Astrocyte of the cerebellum (primary cell): Measurements from ENCODE around the gene NBEAL2.
A peak's percentile ranks its signal among the peaks of the same experiment; 100 is the strongest.

Experiments used
- DNase-seq: peaks from one replicate; pipeline ENCODE4 v3.0.0-alpha.2; 2011; ENCODE audit warnings: low read depth
- H3K4me3 ChIP-seq: 2 replicates; pipeline ENCODE4 v1.5.1; 2011; ENCODE audit warnings: mild to moderate bottlenecking, low read depth, low read length, moderate library complexity
- in situ Hi-C: cut with HindIII; loops from 2 replicates; pipeline ENCODE4 v1.10.0; 2017; ENCODE audit warnings: low sequenced_read_pairs
- TF ChIP-seq, protein P1 (sequence below): IDR thresholded peaks from 2 replicates; pipeline ENCODE4 v1.5.1; 2012; ENCODE audit warnings: low read length, low read depth, moderate library complexity, mild to moderate bottlenecking; ENCODE audit errors: missing control alignments

Gene NBEAL2

DNA sequence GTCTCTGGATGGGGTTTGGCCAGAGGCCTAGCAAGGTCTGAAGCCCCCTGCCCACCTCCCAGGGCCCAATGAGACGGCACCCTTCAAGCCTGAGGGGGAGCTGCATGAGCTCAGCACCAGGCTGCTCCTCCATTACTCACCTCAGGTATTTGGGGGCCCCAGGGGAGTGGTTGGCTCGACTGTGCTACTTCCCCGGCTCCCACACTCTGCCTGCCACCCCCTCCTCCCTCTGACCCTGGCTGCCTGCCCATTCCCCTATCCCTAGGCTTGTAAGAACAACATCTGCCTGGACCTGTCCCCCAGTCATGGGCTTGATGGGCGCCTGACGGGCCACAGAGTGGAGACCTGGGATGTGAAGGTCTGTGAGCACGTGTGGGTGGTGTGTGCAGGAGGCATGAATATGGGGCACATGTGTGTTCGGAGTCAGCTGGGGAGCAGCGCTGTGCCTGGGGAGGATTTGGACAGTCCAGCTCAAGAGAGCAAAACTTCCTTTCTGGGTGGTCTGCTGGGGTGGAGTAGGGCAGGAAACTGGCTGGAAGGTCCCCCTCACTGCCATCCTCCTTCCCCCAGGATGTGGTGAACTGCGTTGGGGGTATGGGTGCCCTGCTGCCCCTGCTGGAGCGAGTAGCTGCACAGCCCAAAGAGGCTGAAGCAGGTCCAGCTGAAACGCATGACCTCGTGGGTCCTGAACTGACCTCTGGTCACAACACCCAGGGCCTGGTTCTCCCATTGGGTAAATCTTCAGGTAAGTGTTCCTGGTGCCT, 17.4 kb downstream of the NBEAL2 start:
- TF ChIP-seq, protein P1, sequence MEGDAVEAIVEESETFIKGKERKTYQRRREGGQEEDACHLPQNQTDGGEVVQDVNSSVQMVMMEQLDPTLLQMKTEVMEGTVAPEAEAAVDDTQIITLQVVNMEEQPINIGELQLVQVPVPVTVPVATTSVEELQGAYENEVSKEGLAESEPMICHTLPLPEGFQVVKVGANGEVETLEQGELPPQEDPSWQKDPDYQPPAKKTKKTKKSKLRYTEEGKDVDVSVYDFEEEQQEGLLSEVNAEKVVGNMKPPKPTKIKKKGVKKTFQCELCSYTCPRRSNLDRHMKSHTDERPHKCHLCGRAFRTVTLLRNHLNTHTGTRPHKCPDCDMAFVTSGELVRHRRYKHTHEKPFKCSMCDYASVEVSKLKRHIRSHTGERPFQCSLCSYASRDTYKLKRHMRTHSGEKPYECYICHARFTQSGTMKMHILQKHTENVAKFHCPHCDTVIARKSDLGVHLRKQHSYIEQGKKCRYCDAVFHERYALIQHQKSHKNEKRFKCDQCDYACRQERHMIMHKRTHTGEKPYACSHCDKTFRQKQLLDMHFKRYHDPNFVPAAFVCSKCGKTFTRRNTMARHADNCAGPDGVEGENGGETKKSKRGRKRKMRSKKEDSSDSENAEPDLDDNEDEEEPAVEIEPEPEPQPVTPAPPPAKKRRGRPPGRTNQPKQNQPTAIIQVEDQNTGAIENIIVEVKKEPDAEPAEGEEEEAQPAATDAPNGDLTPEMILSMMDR = no peak
- in situ Hi-C loops = no loop called here
- DNase-seq = no peak
- no peak overlapping the region for H3K4me3 ChIP-seq

DNA sequence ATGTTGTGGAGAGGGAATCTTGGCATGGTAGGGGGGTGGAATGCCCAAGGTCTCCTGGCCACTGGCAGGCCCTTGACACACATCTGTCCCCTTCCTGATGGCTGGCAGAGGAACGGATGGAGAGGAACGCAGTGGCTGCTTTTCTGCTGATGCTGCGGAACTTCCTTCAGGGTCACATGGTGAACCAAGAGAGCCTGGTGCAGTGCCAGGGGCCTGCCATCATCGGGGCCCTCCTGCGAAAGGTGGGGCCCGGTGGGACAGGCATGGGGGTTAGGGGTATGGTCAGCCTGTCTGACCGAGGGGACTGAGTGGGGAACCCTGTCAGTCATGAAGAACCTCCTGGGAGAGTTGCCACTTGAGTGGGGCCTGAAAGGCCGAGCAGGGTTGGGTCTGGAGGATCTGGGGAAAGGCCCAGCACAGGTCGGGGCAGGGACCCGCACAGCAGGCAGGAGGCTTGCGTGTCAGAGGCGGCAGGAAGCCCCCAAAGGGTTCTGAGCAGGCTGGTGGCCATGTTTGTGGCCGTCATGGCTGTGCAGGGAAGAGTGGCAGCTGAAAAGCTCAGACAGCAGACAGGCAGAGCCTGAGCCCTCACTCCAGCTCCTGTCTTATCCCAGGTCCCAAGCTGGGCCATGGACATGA, 18.1 kb downstream of the NBEAL2 start:
- no peak for DNase-seq
- TF ChIP-seq, protein P1 = no peak
- in situ Hi-C loops = no loop called here
- no peak overlapping the region for H3K4me3 ChIP-seq

GRCh38 chr3:46998121-46998851, 18.8 kb downstream of the NBEAL2 start:
- no peak overlapping the region for H3K4me3 ChIP-seq
- no peak for DNase-seq
- in situ Hi-C loops = no loop called here
- TF ChIP-seq, protein P1 = peak; percentile 78

- TF ChIP-seq, protein P1 = no peak
- in situ Hi-C loops = no loop called here
- no peak for DNase-seq
- no peak overlapping the region for H3K4me3 ChIP-seq
Measured at GRCh38 chr3:46998852-46999515, 19.5 kb downstream of the NBEAL2 start.

DNA sequence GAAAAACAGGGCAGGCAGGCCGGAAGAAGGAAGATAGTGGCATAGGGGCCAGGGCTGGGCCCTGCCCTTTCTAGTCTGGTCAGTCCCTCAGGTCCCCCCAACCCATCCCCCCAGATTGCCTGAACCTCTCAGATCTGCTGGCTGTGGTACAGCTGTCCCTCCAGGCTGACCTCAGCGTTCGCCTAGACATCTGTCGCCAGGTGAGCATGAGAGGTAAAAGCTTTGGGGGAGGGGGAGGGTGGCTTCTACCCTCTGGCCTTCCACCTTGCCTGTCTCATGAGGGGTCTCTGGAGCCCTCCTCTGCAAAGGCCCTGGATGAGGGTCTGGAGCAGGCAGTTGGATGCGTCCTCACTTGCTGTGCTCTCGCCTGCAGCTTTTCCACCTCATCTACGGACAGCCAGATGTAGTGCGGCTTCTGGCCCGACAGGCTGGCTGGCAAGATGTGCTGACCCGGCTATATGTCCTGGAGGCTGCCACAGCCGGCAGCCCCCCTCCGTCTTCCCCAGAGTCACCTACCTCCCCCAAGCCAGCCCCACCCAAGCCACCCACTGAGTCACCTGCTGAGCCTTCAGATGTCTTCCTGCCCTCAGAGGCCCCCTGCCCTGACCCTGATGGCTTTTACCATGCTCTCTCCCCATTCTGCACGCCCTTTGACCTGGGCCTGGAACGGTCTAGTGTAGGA, 20.2 kb downstream of the NBEAL2 start:
- TF ChIP-seq, protein P1 = no peak
- no peak overlapping the region for H3K4me3 ChIP-seq
- in situ Hi-C loops = no loop called here
- DNase-seq = no peak
